Iris pigment epithelial cell (primary cell): ENCODE results near the gene SLC6A9.

Experiments
- DNase-seq: peaks from one replicate; pipeline ENCODE4 v3.0.0-alpha.2; 2011; ENCODE audit warnings: low read depth

Gene SLC6A9

GRCh38 chr1:44031252-44032169 is at the start of gene SLC6A9:
TSS of gene SLC6A9 (minus strand) at chr1:44031462. CDS start at chr1:44024277, 7,185 bp downstream.
- DNase-seq, result peak; percentile 77

- DNase-seq, result no peak
Observed at GRCh38 chr1:44079566-44079965, 48.3 kb upstream of the SLC6A9 start.

DNA sequence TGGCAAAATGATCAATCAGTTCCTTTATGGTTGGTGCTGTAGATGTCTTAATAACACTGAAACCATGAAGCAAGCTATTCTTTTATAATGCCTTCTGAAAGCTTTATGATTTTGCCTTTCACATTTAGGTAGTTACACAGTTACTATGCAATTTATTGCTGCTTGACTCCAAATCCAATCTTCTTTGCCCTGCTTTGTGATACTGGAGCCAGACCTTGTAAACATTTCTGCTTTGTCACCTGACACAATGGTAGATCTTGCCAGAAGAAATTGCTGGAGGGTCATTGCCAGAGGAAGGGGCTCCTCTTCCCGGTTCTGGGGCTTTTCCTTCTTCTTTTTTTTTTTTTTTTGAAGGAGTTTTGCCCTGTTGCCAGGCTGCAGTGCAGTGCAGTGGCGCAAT is 46.8 kb upstream of the SLC6A9 start:
- no peak for DNase-seq

DNA sequence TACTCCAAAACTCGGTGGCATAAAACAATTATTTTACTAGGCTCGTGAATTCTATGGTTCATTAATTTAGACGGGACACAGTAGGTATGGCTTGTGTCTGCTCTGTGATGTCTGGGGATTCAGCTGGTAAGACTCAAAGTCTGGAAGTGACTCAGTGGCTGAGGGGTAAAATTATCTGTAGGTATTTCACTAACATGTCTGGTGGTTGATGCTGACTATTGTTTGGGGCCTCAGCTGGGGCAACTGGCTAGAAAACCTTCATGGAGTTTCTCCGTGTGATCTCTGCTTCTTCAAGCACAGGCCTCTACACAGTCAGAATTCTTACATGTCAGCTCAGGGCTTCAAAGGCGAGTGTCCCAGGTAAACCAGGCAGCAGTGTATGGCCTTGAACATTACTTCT is 46.2 kb upstream of the SLC6A9 start:
- peak; percentile 21 for DNase-seq

GRCh38 chr1:44076066-44076465 is 44.8 kb upstream of the SLC6A9 start:
- no peak for DNase-seq

DNA sequence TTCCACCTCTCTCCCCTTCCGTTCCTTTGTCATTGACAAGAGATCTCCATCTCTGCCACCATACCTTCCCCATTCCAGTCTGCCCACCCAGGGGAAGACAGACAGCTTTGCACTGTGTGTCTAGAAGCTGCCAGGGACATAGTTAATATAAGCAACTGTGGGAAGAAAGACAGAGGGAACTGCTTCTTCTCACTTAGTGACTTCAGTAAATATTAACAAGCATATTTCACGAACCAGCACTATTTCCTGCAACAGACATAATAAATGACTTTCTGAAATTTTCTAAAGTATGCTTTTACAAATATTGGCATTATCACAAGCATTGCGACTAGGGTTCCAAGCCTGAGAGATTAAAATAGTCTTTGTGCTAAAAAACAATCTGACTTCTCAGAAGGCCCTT is 43.2 kb upstream of the SLC6A9 start:
- DNase-seq, result no peak

DNA sequence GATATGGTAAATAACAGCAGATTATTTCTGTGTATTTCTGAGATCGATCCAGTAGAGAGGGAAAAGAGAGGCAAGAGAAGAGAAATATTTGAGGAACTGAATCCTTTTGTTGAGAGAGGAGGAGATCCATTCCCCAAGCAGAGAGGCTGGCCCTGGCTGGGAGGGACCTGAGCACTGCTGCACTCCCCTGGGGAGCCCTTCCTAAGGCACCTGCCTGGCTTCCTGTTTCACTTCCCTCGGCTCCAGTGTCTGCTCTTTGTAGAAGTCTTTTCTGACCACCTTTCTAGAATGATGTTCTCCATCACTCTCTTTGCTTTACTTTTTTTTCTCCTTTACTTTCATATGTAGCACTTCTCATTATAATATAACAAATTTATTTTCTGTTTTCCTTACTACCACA is 42.3 kb upstream of the SLC6A9 start:
- no peak for DNase-seq

DNA sequence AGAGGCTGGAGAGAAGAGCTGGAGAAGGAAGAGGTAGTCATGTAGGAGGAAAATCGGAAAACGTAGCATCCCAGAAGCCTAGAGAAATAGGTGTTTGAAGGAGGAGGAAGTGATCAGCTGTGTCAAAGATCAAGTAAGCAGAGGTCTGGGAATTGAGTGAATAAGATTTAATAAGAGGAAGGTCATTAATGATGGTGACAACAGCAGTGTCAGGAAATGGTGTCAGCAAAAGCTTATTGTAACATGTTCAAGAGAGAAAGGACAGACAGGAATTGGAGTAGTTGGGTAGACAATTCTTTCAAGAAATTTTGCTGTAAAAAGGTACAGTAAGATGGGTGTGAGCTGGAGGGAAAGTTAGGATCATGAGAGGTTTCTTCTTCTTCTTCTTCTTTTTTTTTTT is 41.6 kb upstream of the SLC6A9 start:
- DNase-seq, result no peak

DNA sequence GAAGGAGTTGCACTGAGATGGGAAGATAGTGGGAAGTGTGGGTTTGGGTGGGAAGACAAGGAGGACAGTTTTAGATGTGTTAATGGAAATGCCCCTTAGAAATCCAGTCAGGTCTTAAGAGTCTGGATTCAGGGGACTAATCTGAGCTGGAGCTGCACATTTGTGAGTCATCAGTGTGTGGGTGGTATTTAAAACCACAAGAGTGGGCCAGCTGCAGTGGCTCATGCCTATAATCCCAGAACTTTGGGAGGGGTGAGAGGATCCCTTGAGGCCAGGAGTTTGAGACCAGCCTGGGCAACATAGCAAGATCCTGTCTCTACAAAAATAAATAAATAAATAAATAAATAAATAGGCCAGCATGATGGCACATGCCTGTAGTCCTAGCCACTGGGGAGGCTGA is 40.9 kb upstream of the SLC6A9 start:
- DNase-seq, result peak; percentile 93

GRCh38 chr1:44071461-44071860 is 40.2 kb upstream of the SLC6A9 start:
- no peak for DNase-seq

DNA sequence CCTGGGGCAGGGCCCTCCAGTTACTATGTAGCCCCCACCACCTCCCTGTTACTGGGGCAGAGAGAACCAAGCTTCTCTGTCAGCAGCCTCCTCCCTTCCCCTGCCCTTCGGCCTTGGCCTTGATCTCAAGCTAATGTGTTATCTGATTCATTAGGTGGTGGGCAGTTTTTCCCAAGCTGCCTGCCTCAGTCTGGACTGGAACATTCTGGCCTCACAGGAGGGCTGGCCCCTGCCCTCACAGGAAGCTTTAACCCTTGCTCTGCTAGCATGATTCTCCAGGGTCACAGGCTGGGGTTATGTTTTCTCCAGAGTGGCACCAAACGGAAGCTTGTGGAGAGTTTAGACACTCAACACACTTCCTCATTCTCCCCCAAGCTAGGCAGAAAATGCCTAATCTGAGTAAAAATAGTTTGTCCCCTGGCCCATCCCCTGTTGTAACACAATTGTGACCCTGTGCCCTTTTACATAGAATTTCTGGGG is 37.2 kb upstream of the SLC6A9 start:
- DNase-seq, result no peak

DNA sequence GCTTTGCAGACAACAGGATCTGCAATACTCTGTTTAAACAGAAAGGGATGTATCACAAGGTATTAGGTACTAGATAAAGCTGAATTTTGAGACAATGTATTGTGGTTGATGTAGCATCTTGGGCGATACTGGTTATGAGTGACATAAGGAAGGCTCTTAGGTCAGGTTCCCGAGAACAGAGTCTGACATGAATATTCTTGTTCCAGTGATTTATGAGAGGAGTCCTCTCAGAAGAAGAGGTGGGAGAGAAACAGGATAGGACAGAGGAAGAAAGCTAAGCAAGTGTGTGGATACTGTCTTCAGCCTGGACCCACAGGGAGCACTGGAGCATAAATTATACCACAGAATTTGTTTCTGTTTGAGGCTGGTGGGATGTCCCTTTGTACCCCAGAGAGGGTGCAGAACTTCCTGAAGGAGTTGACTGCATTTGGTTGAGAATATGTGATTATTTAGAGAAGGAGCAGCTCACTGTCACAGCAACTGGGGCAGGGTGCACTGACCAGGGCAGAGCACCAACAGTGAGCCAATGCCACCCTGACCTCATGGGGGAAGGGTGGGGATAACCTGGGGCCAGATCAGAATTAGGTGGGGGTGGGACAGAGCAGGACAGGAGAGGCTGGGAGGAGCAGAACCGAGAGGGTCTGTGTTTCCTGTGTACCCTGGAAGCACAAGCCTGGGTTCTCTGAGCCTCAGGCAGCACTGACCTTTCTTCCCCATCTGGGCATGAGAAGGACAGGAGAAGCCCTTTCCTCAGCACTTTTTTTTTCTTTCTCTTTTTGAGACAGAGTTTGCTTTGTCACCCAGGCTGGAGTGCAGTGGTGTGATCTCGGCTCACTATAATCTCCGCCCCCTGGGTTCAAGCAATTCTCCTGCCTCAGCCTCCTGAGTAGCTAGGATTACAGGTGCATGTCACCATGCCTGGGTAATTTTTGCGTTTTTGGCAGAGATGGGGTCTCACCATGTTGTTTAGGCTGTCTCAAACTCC is 36.3 kb upstream of the SLC6A9 start:
- DNase-seq, result no peak

DNA sequence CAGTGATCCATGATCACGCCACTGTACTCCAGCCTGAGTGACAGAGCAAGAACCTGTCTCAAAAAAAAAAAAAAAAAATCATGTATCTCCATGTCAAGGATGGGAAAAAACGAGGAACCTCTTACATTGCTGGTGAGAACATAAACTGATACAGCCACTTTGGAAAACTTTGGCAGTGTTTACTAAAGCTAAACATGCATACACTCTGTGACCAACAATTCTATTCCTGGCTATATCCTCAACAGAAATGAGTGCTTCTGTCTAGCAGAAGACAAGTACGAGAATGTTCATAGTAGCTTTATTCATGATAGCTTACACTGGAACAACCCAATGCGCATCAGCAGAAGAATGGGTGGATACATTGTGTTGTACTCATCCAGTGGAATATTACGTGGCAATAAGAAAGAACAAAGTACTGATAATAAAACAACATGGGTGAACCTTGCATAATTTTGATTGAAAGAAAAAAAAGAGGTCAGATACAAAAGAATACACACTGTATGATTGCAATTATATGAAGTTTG is 31.5 kb upstream of the SLC6A9 start:
- no peak for DNase-seq

DNA sequence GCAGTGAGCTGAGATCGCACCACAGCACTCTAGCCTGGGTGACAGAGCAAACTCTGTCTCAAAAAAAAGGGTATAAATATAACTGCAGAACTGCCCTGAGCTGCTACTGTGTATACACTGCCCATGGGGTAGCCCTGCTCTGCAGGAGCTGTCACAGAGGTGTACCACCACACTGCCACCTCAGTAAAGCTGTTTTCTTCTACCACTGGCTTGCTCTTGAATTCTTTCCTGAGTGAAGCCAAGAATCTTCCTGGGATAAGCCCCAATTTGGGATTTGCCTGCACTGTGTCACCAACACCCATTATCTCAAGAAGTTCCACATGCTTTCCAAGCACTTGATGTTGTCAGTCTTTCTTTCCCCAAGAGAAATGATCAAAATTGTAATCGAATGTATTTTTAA is 30.6 kb upstream of the SLC6A9 start:
- no peak for DNase-seq

DNA sequence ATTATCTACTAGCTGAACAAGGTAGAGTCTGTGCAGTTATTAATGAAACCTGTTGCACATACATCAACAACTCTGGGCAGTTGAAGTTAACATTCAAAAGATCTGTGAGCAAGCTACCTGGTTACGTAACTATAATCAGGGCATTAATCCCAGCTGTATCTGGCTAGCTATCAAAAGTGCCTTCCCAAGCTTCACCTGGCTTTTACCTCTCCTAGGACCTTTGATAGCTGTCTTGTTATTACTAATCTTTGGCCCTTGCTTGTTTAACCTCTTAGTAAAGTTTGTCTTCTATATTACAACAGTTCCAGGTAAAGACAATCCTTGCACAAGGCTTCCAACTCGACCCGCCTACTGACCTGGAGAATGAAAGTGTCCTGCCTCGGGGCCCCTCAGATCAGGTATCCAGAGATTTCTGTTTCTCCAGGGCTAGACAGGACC is 29.6 kb upstream of the SLC6A9 start:
- DNase-seq, result no peak

DNA sequence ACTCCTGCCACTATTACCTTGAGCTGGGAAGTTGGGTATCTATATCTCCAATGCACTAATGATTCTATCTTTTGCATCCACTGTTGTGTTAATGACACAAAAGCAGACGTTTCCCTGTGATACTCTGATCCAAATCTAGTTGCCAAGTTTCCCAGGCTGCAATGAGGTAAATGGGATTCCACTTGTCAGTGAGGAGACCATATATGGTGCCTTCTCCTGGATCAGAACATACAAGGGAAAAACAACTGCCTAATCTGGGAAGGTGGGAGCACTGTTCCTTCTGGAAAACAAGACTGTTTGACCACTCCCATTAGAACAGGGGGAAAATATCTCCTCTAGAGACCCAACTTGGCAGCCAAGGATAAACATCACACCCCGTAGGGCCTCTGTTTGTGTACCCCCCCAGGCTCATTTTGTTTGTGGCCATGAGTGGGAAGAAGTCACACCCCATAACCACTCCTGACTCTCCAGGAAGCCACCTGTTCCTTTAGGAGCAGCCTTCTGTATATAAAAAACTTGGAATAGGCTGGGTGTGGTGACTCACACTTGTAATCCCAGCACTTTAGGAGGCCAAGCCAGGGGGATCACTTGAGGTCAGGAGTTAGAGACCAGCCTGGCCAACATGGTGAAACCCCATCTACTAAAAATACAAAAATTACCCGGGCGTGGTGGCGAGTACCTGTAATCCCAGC is 28.5 kb upstream of the SLC6A9 start:
- DNase-seq, result peak; percentile 15

DNA sequence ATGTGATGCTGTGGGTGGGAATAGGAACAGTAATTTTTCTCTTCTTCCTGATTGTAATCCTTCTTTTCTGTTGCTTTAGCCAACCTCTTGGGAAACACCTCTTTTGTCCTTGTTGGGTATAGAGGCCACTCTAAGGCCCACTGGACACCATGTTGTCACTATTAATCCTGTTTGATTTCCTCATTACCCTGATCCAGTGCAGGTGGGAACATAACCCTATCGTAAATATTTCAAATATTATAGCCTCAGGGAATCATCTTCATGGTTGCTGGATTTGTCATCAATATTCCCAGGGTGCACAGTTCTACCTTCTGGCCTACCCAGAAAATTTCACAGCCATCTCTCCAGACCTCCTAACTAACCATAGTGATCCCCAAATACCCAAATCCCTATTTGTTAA is 27.9 kb upstream of the SLC6A9 start:
- DNase-seq, result no peak

DNA sequence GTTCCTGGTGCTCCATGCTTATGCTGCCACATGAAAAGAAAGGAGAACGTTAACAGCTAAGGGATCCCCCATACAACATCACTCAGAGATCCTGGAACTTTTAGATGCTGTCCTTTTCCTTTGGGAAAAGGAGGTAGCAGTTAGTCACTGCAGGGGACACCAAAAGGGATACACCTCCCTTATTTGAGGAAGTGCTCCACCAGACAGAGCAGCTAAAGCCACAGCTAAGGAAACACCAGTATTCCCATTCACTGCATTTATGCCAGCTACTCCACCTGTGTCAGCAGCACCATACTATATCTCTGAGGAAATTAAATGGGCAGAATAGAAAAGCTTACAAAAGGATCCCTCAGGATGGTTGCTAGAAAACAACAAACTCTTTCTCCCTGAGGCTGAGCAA is 26.0 kb upstream of the SLC6A9 start:
- no peak for DNase-seq

DNA sequence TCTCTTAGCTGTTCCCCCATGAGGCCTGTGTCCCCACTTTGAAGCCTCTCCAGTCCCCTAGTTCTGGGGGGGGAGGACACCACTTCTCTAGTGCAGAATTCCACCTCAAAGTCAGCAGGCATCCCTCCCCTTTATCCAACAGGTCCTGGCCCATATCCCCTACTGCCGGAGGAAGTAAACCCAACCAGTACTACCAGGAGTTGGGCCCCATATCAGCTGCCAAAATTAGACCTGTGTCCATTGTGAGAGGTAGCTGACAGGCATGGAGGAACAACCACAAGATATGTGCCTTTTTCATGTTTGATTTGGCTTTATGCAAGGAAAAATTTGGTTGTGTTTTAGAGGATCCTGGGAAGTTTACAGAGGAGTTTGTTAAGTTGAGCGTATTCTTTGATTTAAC is 22.1 kb upstream of the SLC6A9 start:
- no peak for DNase-seq

- DNase-seq, result no peak
Observed at GRCh38 chr1:44050261-44050660, 19.0 kb upstream of the SLC6A9 start.

- peak; percentile 95 for DNase-seq
Observed at GRCh38 chr1:44049839-44050238, 18.6 kb upstream of the SLC6A9 start.
